ENCODE results near the gene LSG1.

DNA sequence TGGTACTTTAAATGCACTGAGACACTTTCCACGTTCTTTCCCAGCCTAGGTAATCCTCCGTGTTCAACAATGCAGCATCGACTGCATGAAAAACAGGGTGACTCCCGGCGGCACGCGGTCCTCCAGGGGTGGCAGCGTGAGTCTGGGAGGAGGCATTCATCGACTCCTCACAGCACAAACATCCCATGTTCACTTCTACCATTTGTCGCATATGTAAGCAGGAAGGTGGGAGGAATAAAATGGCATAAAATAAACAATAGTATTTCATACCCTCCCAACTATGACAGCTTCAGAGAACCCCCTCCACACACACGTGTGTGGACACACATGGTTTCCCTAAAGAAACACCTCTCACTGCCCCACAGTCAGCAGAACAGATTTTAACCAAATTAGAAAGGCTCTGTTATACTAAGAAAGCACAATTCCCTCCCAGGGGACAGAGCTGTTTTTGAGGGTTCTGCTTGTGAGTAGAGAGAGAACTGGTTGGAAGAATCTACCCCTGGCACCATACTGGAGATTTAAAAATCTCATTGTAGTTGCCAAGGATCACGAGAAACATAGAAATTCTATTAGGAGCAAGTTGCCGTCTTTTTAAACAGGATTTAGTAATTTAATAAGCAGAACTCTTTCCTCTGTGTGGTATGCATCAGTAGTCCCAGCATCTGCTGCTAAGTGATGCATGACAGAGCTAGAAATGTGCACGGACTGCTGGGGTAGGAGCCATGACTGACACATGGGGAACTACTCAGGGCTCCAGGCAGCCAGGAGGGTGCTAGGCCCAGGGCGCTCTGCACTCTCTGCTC is 19.7 kb upstream of the LSG1 start:
- TF ChIP-seq GLIS3 (CRISPR knock-in tag; IDR thresholded peaks at IDR 0.05), result no peak
- TF ChIP-seq SNAI2 (CRISPR knock-in tag; IDR thresholded peaks at IDR 0.05), result 0 out of 2 replicates have a peak, but pooled peaks have one; percentile 13
- no peak for TF ChIP-seq ZC3H10 (CRISPR knock-in tag; IDR thresholded peaks at IDR 0.05)
- TF ChIP-seq TOX (CRISPR knock-in tag; IDR thresholded peaks at IDR 0.05; ENCODE audit: borderline replicate concordance), result no peak
- no peak for TF ChIP-seq PATZ1 (CRISPR knock-in tag; IDR thresholded peaks at IDR 0.05; ENCODE audit: borderline replicate concordance)
- TF ChIP-seq RARB (CRISPR knock-in tag; IDR thresholded peaks at IDR 0.05), result no peak
- no peak for TF ChIP-seq ZNF565 (CRISPR knock-in tag; conservative IDR thresholded peaks at IDR 0.05; ENCODE audit: low read depth)
- TF ChIP-seq ARNTL (CRISPR knock-in tag; IDR thresholded peaks at IDR 0.05; ENCODE audit: borderline replicate concordance, low read depth), result no peak
- peak; percentile 65 for TF ChIP-seq ZNF8 (CRISPR knock-in tag; IDR thresholded peaks at IDR 0.05)
- TF ChIP-seq ZFP30 (CRISPR knock-in tag; IDR thresholded peaks at IDR 0.05), result no peak
- TF ChIP-seq ZNF70 (CRISPR knock-in tag; IDR thresholded peaks at IDR 0.05), result no peak
- TF ChIP-seq CSDC2 (CRISPR knock-in tag; IDR thresholded peaks at IDR 0.05), result no peak
- TF ChIP-seq, protein P1, sequence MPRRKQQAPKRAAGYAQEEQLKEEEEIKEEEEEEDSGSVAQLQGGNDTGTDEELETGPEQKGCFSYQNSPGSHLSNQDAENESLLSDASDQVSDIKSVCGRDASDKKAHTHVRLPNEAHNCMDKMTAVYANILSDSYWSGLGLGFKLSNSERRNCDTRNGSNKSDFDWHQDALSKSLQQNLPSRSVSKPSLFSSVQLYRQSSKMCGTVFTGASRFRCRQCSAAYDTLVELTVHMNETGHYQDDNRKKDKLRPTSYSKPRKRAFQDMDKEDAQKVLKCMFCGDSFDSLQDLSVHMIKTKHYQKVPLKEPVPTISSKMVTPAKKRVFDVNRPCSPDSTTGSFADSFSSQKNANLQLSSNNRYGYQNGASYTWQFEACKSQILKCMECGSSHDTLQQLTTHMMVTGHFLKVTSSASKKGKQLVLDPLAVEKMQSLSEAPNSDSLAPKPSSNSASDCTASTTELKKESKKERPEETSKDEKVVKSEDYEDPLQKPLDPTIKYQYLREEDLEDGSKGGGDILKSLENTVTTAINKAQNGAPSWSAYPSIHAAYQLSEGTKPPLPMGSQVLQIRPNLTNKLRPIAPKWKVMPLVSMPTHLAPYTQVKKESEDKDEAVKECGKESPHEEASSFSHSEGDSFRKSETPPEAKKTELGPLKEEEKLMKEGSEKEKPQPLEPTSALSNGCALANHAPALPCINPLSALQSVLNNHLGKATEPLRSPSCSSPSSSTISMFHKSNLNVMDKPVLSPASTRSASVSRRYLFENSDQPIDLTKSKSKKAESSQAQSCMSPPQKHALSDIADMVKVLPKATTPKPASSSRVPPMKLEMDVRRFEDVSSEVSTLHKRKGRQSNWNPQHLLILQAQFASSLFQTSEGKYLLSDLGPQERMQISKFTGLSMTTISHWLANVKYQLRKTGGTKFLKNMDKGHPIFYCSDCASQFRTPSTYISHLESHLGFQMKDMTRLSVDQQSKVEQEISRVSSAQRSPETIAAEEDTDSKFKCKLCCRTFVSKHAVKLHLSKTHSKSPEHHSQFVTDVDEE (CRISPR knock-in tag; IDR thresholded peaks at IDR 0.05), result no peak
- no peak for TF ChIP-seq ZFP3 (CRISPR knock-in tag; IDR thresholded peaks at IDR 0.05)
